Ecto neural progenitor cell (in vitro differentiated cells): ENCODE measurements around the gene CACNA1E.

Experiments
- DNase-seq: peaks from one replicate; pipeline ENCODE4 v3.0.0-alpha.2; 2018; ENCODE audit warnings: low spot score

The CACNA1E gene

GRCh38 chr1:181484821-181485220, 1.5 kb downstream of the CACNA1E start:
- DNase-seq = no peak

DNA sequence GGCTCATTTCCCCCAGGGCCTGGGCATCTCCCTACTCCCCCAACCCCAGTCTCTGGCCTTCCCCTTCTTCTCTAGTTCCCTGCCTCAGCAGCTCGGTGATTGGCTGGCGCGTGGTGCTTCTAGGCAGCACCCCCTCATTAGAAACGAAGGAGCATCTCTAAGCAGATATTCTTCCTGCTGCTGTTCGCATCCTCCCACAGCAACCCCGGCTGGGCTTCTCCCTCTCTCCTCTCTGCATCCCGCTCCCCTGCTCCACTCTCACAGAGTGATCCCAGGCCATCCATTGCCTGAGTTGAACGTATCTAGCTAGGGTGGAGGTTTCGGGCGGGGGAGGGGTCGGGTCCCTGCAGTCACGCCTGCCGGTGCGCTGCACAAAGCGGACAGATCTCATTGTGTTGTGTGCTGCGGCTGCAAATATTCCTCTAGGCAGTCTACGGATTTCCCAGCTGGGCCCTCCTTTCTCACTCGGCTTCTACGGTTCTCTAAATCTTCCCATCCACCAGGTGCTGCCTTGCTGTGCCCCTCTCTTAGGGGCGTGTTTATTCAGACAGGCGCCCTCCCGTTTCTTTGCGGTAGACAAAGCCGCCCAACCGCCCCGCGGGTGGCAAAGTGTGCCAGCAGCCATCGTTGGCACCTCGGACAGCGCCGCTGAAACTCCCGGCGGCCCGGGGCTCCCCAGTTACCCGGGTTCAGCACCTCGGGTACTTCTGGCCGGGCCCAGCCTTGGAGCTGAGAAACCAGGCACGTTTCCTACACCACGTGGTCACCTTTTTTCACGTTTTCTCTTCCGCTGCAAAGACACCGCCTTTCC, 2.2 kb downstream of the CACNA1E start:
- peak; percentile 72 for DNase-seq

DNA sequence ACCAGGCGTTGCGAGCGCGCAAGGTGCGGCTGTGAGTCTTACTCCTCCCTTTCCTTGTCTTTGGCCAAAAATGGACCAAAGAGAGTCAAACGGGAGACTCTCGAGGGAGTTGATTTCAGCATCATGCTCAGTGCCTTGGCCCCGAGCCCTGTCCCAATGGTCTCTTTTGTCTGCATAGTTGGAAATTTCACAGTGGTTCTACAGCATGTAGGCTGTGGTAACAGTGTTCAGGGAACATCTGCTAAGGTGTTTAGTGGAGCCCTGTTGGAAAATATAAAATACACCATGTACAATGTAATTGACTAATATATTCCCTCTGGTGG, 2.7 kb downstream of the CACNA1E start:
- DNase-seq = no peak

GRCh38 chr1:181488866-181489265, 5.5 kb downstream of the CACNA1E start:
- DNase-seq = no peak

DNA sequence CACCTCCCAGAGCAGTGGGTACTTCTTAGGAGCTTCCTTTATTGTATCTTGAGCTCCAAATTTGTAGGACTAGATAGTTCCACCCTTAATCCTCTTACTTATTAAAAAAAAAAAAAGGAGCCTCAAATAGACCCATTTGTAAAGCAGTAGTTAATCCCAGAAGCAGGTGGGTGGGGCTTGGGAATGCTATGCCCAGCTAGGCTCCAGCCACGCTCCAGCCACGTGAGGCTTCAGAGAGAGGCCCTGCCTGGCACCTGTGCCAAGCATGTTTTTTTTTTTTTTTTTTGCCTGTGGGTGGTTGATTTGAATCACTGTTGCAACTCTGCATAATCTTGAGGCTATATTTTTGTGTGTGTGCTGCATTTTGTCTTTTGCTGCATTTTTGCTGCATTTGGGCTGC, 7.0 kb downstream of the CACNA1E start:
- no peak for DNase-seq

- DNase-seq = no peak
These were observed 7.7 kb downstream of the CACNA1E start for GRCh38 chr1:181490740-181491712.

DNA sequence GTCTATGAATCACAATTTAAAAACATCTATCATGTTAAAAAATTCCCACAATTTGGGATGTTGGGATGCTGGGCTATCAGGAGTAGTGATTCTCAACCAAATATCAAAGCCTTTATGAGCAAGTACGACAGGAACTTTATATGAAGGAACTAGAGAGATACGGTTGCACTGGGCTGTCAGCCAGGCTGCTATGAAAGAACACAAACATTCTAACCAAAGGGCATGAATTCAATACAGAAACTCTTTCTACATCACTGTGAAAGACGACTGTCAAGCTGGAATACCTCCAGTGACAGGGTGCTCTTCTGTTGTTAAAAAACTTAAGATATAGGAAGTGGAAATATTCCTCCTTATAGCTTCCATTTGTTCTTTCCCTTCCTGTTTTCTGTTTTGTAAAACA, 9.8 kb downstream of the CACNA1E start:
- DNase-seq = no peak

- no peak for DNase-seq
These were observed 10.6 kb downstream of the CACNA1E start for GRCh38 chr1:181493885-181494284.

DNA sequence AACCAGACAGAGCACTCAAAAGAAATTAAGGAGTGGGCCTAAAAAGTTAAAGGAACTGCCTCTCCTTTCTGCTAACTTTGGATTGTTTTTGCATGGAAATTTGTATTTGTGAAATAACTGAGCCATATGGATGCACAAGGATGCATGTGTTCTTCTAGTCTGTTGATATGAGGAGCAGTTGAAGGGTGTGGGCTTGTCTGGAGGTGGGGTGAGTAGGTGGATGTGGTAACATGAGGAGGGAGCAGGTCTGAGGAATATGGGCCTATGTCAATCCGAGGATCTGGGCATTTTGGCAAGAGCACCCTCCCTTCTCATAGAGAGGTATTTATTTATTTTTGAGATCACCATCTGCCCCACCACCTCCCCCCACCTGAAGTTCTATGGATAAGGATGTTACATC, 13.4 kb downstream of the CACNA1E start:
- no peak for DNase-seq

DNA sequence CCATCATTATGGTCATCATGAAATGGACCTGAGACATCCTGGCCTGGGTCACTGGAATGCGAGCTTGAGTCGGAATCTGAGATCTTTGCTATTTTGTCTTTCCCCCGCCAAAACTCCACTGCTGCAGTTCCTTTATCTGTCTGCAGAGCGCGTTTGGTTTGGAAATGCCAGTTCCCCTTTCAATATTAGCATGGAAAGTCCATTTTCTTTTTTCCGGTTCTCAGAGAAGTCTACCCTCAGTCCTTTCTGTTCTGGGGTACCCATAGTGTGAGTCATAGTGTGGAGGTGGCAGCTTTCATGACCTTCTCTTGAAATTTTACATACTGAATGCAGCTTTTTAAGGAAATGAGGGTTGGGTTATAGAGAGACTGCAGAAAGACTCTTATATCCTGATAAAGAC, 14.6 kb downstream of the CACNA1E start:
- DNase-seq = no peak

GRCh38 chr1:181499825-181500224, 16.5 kb downstream of the CACNA1E start:
- no peak for DNase-seq

GRCh38 chr1:181500636-181501035, 17.3 kb downstream of the CACNA1E start:
- no peak for DNase-seq

DNA sequence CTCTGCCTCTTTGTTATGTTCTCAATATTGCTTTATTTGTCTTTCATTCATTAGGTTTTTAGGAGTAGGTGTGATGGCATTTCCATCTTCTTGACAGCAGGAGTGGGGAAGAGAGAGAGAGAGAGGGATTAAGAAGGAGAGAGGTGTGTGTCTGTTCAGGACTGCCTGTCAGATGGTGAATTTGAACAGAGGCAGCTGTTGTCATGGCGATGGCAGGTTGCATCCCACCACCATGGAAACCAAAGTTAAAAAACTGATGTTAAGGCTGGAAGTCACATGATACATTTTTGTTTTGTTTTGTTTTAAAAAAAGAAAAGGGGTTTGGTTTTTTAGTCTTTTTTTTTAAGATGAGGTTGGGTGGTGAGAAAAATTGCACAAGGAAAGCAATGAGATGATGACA, 18.3 kb downstream of the CACNA1E start:
- no peak for DNase-seq

- no peak for DNase-seq
These were observed 20.0 kb downstream of the CACNA1E start for GRCh38 chr1:181503171-181503810.

- DNase-seq = peak; percentile 56
These were observed 21.1 kb downstream of the CACNA1E start for GRCh38 chr1:181504399-181504842.

GRCh38 chr1:181506563-181507353, 23.4 kb downstream of the CACNA1E start:
- no peak for DNase-seq

DNA sequence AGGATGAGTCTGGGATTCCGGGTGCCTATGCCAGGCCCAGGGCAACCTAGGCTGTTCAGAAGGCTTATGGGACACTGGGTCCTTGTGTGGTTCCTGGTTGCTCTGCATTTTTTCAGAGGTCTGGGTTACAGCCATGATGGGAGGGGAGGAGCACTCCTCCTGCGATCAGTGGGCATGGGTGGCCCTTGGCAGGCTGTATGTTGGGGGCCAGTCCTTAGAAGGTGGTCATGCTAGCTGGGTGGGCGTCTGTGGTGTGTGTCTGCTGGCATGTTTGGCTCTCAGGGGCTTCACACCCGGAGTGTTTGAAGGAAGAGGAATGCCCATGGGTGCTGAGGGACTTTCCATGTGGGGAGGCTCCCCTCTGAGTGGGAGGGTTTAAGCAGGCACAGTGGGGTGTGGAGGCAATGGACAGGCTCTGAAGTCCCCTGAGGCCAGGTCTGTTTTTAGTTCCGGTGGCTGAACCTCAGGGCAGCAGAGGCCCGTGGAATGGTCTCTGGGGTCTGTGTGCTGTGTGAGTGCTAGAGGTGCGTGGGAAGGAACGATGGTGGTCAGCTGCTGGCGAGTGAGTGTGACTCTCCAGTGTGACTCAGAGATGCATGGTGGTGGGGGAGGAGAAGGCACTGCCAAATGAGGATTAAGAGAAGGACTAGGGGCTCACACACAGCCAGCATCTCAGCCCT, 25.3 kb downstream of the CACNA1E start:
- DNase-seq = no peak

DNA sequence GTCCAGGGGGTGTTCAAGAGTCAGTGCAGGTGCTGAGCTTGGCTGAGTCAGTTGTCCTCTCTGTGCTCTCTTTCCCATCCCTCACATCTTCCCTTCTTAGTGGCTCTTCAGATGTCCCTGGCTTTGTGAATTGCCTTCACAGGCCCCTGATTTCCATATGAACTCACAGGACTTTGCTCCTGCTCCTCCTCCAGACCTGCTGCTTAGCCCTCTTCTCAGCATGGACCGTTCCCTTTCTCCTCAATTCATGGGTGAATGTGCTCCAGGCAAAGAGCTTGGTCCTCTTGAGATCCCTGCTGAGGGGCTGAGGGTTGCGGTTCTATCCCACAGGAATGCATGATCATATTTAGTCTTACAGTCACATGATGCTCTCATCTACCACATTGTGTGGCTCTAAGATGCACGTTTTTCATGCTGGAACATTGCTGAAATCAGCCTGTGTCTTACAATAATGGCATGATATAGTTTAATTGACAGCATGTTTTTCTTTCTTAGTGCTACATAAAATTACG, 30.5 kb downstream of the CACNA1E start:
- DNase-seq = no peak

- DNase-seq = no peak
These were observed 31.3 kb downstream of the CACNA1E start for GRCh38 chr1:181514298-181515290.

DNA sequence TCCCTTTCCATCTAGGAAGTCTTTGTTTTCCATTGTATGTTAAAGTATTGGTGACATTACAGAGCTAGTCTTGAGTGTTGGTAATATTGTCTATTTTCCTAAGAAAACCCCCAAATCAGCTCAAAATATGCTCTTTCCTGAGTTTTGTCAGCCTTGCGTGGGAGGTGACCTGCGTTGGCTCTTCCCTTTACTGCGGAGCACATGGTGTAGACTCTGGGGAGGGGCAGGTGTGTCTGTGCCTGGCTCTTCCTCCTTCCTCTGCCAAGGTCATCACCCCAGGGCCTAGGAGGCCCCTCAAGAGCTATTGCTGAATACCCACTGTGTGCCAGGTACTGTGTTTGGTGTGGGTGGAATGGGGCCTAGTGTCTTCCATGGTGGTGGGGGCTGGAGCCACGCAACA, 33.4 kb downstream of the CACNA1E start:
- DNase-seq = no peak
